SJSA1 (cell line): ENCODE data around the gene KIF2C. TPM values are rescaled to one million over a fixed set of nuclear protein-coding genes. Genes with fewer than 3 reads are reported as not detected.
"Not testable (repeated sequence)": the region's sequence is repeated elsewhere in the genome, so short reads cannot be mapped to it uniquely, and the experiment has no call there.

Experiments used
- DNase-seq, 2 experiments: peaks; one replicate each; pipeline ENCODE4 v3.0.0-alpha.2; 2015 to 2020; ENCODE audit warnings: low spot score in 2 of 2, low read depth in 1 of 2
- H3K27ac ChIP-seq: fragments of 250-450 bp; sonication (Bioruptor Pico); 2 replicates; pipeline ENCODE4 v1.5.1; 2020; ENCODE audit warnings: mild to moderate bottlenecking, moderate library complexity
- H3K27me3 ChIP-seq: fragments of 250-450 bp; sonication (Bioruptor Pico); replicated peaks from 2 replicates; pipeline ENCODE4 v1.5.1; 2020; ENCODE audit warnings: mild to moderate bottlenecking, moderate library complexity
- H3K36me3 ChIP-seq: fragments of 250-450 bp; sonication (Bioruptor Pico); 2 replicates; pipeline ENCODE4 v1.5.1; 2020; ENCODE audit warnings: mild to moderate bottlenecking
- H3K4me1 ChIP-seq: fragments of 250-450 bp; sonication (Bioruptor Pico); replicated peaks from 2 replicates; pipeline ENCODE4 v1.6.1; 2021; ENCODE audit warnings: mild to moderate bottlenecking
- H3K4me3 ChIP-seq: fragments of 250-450 bp; sonication (Bioruptor Pico); 2 replicates; pipeline ENCODE4 v1.5.1; 2020; ENCODE audit warnings: mild to moderate bottlenecking
- H3K9me3 ChIP-seq: fragments of 250-450 bp; sonication (Bioruptor Pico); replicated peaks from 2 replicates; pipeline ENCODE4 v1.5.1; 2020; ENCODE audit warnings: mild to moderate bottlenecking
- total RNA-seq: library from RNA; depleted of rRNA; stranded (reverse); fragments of >200 nt; shearing (Covaris generic); gene quantifications from 2 replicates; pipeline ENCODE4 v1.2.3, GENCODE V29; 2014; rRNA removed

KIF2C gene
- total RNA-seq, 1 experiment from 2014 or later: 82.1 TPM

DNA sequence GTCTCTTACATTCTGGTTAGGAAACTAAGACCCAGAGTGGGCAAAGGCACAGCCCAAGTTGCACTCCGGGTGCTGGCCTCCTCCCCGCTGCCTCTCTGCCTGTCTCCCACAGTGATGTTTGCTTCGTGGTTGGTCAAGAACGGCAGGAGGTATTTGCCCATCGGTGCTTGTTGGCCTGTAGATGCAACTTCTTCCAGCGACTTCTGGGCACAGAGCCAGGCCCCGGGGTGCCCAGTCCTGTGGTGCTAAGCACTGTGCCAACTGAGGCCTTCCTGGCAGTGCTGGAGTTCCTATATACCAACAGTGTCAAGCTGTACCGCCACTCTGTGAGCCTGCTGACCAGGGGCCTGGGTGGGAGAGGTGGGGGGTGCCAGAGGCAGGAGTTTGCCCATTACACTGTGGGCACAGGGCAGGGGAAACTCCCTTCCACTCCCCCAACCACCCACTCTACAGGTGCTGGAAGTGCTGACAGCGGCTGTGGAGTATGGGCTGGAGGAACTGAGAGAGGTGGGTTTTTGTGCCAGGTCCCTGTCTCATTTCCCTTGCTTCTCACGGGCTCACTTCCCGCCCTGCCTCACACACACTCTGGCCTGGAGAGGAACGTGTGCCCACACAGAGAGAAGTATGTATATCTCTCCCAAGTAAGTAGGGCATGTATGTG lies 70.6 kb downstream of the KIF2C start:
- no peaks in the 10 kb centered on the region for H3K9me3 ChIP-seq
- no peaks in the 10 kb centered on the region for H3K27me3 ChIP-seq
- H3K4me3 ChIP-seq: no peak overlapping the region
- H3K27ac ChIP-seq: no peak overlapping the region
- peaks cover 24% of the 10 kb centered on the region for H3K36me3 ChIP-seq
- DNase-seq: no peak
- peaks cover 58% of the 10 kb centered on the region for H3K4me1 ChIP-seq

- H3K4me3 ChIP-seq, H3K27me3 ChIP-seq, H3K9me3 ChIP-seq, DNase-seq, H3K27ac ChIP-seq: not testable (repeated sequence)
- Histone ChIP-seq H3K4me1 (peaks cover 63% of the 10 kb centered on the region), H3K36me3 (peaks cover 19% of the 10 kb centered on the region)
Observed at GRCh38 chr1:44810762-44811105, 71.1 kb downstream of the KIF2C start.

DNA sequence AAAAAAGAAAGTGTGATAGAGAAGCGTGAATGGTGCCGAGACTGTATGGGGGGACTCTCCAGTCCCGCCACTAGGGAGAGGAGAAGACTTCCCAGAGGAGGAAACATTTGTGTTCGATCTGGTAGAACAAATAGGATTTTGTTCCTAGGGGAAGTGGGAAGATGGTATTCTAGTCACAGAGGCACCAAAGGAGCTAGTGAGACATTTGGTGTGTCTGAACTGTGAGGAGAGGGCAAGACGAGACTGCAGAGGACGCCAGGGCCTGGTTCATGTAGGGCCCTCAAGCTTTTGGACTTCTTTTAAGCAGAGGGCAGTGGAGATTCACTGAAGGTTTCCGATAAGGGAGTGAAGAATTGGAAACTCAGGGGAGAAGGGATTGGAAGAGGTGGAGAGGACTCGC lies 71.6 kb downstream of the KIF2C start:
- no peak overlapping the region for H3K27ac ChIP-seq
- no peaks in the 10 kb centered on the region for H3K27me3 ChIP-seq
- no peak for DNase-seq
- H3K9me3 ChIP-seq: no peaks in the 10 kb centered on the region
- H3K36me3 ChIP-seq: peaks cover 14% of the 10 kb centered on the region
- no peak overlapping the region for H3K4me3 ChIP-seq
- H3K4me1 ChIP-seq: peaks cover 58% of the 10 kb centered on the region

DNA sequence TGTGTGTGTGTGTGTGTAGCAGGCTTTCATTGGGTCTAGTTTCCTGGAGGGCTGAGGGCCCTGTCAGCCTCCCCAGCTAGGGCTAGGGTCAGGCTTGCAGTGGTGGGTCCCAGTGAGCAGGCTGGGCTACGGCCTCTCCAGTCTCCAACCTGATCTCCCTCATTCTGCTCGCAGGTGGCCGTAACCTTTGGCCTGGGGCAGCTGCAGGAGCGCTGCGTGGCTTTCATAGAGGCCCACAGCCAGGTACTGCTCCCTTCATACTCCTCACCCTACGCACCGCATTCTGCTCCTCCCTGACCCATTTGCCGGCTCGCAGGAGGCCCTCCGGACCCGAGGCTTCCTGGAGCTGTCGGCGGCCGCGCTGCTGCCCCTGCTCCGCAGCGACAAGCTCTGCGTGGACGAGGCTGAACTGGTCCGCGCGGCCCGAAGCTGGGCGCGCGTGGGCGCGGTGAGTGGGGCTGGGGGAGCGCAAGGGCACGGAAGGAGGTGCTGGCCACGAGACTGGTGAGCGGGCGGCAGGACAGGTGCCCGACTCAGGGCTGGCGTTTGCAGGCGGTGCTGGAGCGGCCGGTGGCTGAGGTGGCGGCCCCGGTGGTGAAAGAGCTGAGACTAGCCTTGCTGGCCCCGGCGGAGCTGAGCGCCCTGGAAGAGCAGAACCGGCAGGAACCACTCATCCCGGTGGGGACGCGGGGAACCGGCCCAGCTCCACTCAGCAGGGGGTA lies 73.3 kb downstream of the KIF2C start:
- Histone ChIP-seq H3K4me1 (peaks cover 41% of the 10 kb centered on the region), H3K9me3 (no peaks in the 10 kb centered on the region), H3K36me3 (peaks cover 6% of the 10 kb centered on the region; the same call in 1 of the 2 replicates), H3K27ac (no peak overlapping the region), H3K4me3 (no peak overlapping the region), H3K27me3 (no peaks in the 10 kb centered on the region)
- DNase-seq: no peak

GRCh38 chr1:44815926-44816325 lies 76.3 kb downstream of the KIF2C start:
- not testable (repeated sequence) for H3K4me3 ChIP-seq, DNase-seq, H3K27ac ChIP-seq, H3K27me3 ChIP-seq, H3K36me3 ChIP-seq, H3K9me3 ChIP-seq
- H3K4me1 ChIP-seq: peaks cover 36% of the 10 kb centered on the region

- Histone ChIP-seq H3K27ac (no peak overlapping the region), H3K9me3 (no peaks in the 10 kb centered on the region), H3K27me3 (no peaks in the 10 kb centered on the region), H3K4me3 (no peak overlapping the region), H3K4me1 (peaks cover 26% of the 10 kb centered on the region), H3K36me3 (peaks cover 6% of the 10 kb centered on the region; the same call in 1 of the 2 replicates)
- DNase-seq: no peak
Observed at GRCh38 chr1:44817307-44817706, 77.7 kb downstream of the KIF2C start.

Other genes with a start within 250 kb of the KIF2C start
- 1.6 and 17.2 TPM in 2 replicates for gene TMEM53, start 65.4 kb upstream of the KIF2C start, total RNA-seq
- not detected in 2 replicates for gene ARMH1, start 65.1 kb upstream of the KIF2C start, total RNA-seq
- gene RNU5D-1, start 8.7 kb upstream of the KIF2C start, total RNA-seq: not detected in 2 replicates
- gene RPS8, start 35.7 kb downstream of the KIF2C start, total RNA-seq: 1,737 and 1,982 TPM in 2 replicates
- not detected in 2 replicates for gene BEST4, start 48.3 kb downstream of the KIF2C start, total RNA-seq
- 7.0 and 9.6 TPM in 2 replicates for gene PLK3, start 60.5 kb downstream of the KIF2C start, total RNA-seq
- gene DYNLT4, start 67.5 kb downstream of the KIF2C start, total RNA-seq: not detected in 2 replicates
- 0.81 and 4.0 TPM in 2 replicates for gene BTBD19, start 68.7 kb downstream of the KIF2C start, total RNA-seq
- gene PTCH2, start 103.4 kb downstream of the KIF2C start, total RNA-seq: 1.0 and 1.5 TPM in 2 replicates
- 66.5 and 67.4 TPM in 2 replicates for gene EIF2B3, start 246.8 kb downstream of the KIF2C start, total RNA-seq